CD14-positive monocyte (primary cell): ENCODE results near the gene CDH4. TPM values are rescaled to one million over a fixed set of nuclear protein-coding genes. Genes with fewer than 3 reads are reported as not detected.

Source experiments
- DNase-seq, 3 donors: peaks; one replicate each; pipeline ENCODE4 v3.0.0-alpha.2; 2011 to 2022
- H2AFZ ChIP-seq: 2 replicates; pipeline ENCODE4 v1.6.0; 2012; ENCODE audit warnings: mild to moderate bottlenecking, low read depth, low read length, inconsistent platforms; ENCODE audit not compliant: insufficient read depth, poor library complexity, severe bottlenecking
- H3K27ac ChIP-seq, 2 donors: 1 replicate in 1 of 2; 2 replicates in 1 of 2; pipeline ENCODE4 v1.5.1; 2012 to 2013; ENCODE audit warnings: low read length in 2 of 2, control low read depth in 1 of 2, inconsistent platforms in 1 of 2, low read depth in 1 of 2, mild to moderate bottlenecking in 1 of 2
- H3K27me3 ChIP-seq, 2 donors: one replicate each; pipeline versions ENCODE4 v1.6.0 to v1.6.1; 2011 to 2013; ENCODE audit warnings: low read length in 2 of 2; ENCODE audit not compliant: control insufficient read depth in 2 of 2, insufficient read depth in 2 of 2
- H3K36me3 ChIP-seq, 2 donors: replicated peaks in 1 of 2; 1 replicate in 1 of 2; 2 replicates in 1 of 2; pipeline versions ENCODE4 v1.5.1 to v1.6.1; 2012 to 2013; ENCODE audit warnings: low read length in 2 of 2, control low read depth in 1 of 2, inconsistent platforms in 1 of 2, mild to moderate bottlenecking in 1 of 2; ENCODE audit not compliant: insufficient read depth in 2 of 2, control insufficient read depth in 1 of 2
- H3K4me1 ChIP-seq, 2 donors: 1 replicate in 1 of 2; 2 replicates in 1 of 2; pipeline versions ENCODE4 v1.5.1 to v1.6.1; 2012 to 2013; ENCODE audit warnings: low read length in 2 of 2, control low read depth in 1 of 2, inconsistent platforms in 1 of 2, mild to moderate bottlenecking in 1 of 2, moderate library complexity in 1 of 2; ENCODE audit not compliant: insufficient read depth in 2 of 2, control insufficient read depth in 1 of 2
- H3K4me2 ChIP-seq: replicated peaks from 2 replicates; pipeline ENCODE3; 2012; ENCODE audit warnings: low read length, moderate library complexity, mild to moderate bottlenecking; ENCODE audit not compliant: poor library complexity, severe bottlenecking; ENCODE audit errors: extremely low read depth
- H3K4me3 ChIP-seq, 3 experiments: fragments of 200-600 bp in 1 of 3; sonication (generic) in 1 of 3; replicated peaks in 1 of 3; 1 replicate in 2 of 3; 2 replicates in 1 of 3; pipeline ENCODE4 v1.5.1; 2011 to 2013; ENCODE audit warnings: low read length in 3 of 3, mild to moderate bottlenecking in 3 of 3, control low read depth in 2 of 3, low read depth in 2 of 3, inconsistent platforms in 1 of 3, moderate library complexity in 1 of 3
- H3K79me2 ChIP-seq: 2 replicates; pipeline ENCODE4 v1.6.0; 2012; ENCODE audit warnings: mild to moderate bottlenecking, control low read depth, inconsistent platforms, low read length, moderate library complexity; ENCODE audit not compliant: insufficient read depth
- H3K9ac ChIP-seq: 2 replicates; pipeline ENCODE4 v1.6.0; 2017; ENCODE audit warnings: low read length, mild to moderate bottlenecking; ENCODE audit not compliant: insufficient read depth, poor library complexity, severe bottlenecking
- H3K9me3 ChIP-seq, 2 donors: replicated peaks in 1 of 2; 1 replicate in 1 of 2; 2 replicates in 1 of 2; pipeline versions ENCODE4 v1.5.1 to v1.6.1; 2012 to 2013; ENCODE audit warnings: low read length in 2 of 2, control low read depth in 1 of 2; ENCODE audit not compliant: control insufficient read depth in 1 of 2, insufficient read depth in 1 of 2
- H4K20me1 ChIP-seq: 2 replicates; pipeline ENCODE4 v1.6.0; 2012; ENCODE audit warnings: mild to moderate bottlenecking, low read length, control low read depth, moderate library complexity; ENCODE audit not compliant: insufficient read depth
- H3K27ac Mint-ChIP-seq, 7 donors: one replicate each; pipeline ENCODE4 v1.8.0; 2020; ENCODE audit warnings: mild to moderate bottlenecking in 7 of 7, mixed read lengths in 7 of 7, moderate library complexity in 6 of 7, inconsistent platforms in 2 of 7
- H3K27me3 Mint-ChIP-seq, 3 donors: one replicate each; pipeline ENCODE4 v1.8.0; 2021 to 2022; ENCODE audit warnings: low read depth in 3 of 3, mild to moderate bottlenecking in 3 of 3, mixed read lengths in 3 of 3, moderate library complexity in 3 of 3, inconsistent platforms in 1 of 3
- H3K36me3 Mint-ChIP-seq, 2 donors: one replicate each; pipeline ENCODE4 v1.8.0; 2020; ENCODE audit warnings: mixed read lengths in 2 of 2, inconsistent platforms in 1 of 2, mild to moderate bottlenecking in 1 of 2
- H3K4me1 Mint-ChIP-seq: one replicate; pipeline ENCODE4 v1.8.0; 2020; ENCODE audit warnings: mild to moderate bottlenecking, mixed read lengths
- H3K4me3 Mint-ChIP-seq, 2 donors: one replicate each; pipeline ENCODE4 v1.8.0; 2020; ENCODE audit warnings: mild to moderate bottlenecking in 2 of 2, mixed read lengths in 2 of 2, moderate library complexity in 1 of 2
- H3K9me3 Mint-ChIP-seq, 7 donors: one replicate each; pipeline ENCODE4 v1.8.0; 2020 to 2022; ENCODE audit warnings: mixed read lengths in 7 of 7, mild to moderate bottlenecking in 6 of 7, moderate library complexity in 6 of 7, inconsistent platforms in 2 of 7
- CTCF ChIP-seq: fragments of 200-600 bp; IDR thresholded peaks from one replicate; pipeline ENCODE4 v1.8.0; 2022; ENCODE audit warnings: antibody characterized with exemption, mild to moderate bottlenecking
- WGBS: methylation state at CpG from one replicate; pipeline ENCODE4 v1.1.5; 2013; ENCODE audit warnings: missing lambda C conversion rate; ENCODE audit not compliant: insufficient coverage; 5-methylcytosine and 5-hydroxymethylcytosine counted together
- intact Hi-C, 2 donors: fragments of 100-400 bp; cut with micrococcal nuclease; formaldehyde crosslinking; loops; one replicate each; pipeline versions ENCODE4 v1.15.0 to v1.15.1; 2023
- polyA plus RNA-seq, 3 donors: library from polyadenylated mRNA; depleted of rRNA in 1 of 3; unstranded in 2 of 3; stranded (reverse) in 1 of 3; fragments of 300-500 nt in 2 of 3; fragments of >200 nt in 1 of 3; fragmentation: Illumina TruSeq in 2 of 3; gene quantifications; 1 replicate in 2 of 3; 2 replicates in 1 of 3; pipeline ENCODE4 v1.2.3, GENCODE V29; 2012 to 2021

CDH4 gene
- polyA plus RNA-seq, 3 donors = not detected

- peaks cover 0 to 2% (median 2%) of the 10 kb centered on the region in 3 donors for H3K27me3 Mint-ChIP-seq
- no peak for DNase-seq
Measured at GRCh38 chr20:61538183-61538942, 286.3 kb downstream of the CDH4 start.

DNA sequence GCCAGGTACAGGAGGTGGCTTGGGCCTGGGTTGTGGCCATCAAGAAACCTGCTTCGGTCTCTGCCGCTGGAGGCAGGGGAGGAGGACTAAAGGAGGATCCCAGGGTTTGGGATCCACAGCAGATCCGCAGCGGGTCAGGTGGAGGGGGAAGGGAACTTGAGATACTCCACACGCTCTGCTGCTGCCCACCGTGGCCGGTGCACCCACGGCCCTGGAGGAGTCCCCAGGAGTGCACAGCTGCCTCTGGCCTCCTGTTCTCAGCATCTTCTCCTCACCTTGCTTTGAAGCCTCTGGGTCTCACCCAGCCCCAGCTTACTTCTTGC lies 286.8 kb downstream of the CDH4 start:
- Histone ChIP-seq H3K9me3 (peaks cover 15 to 95% of the 10 kb centered on the region in 2 donors), H2AFZ (no peak overlapping the region), H4K20me1 (no peaks in the 10 kb centered on the region), H3K4me2 (no peak overlapping the region), H3K27ac (no peak overlapping the region), H3K27me3 (no peaks in the 10 kb centered on the region), H3K4me1 (no peaks in the 10 kb centered on the region), H3K36me3 (no peaks in the 10 kb centered on the region), H3K4me3 (no peak overlapping the region), H3K9ac (no peak overlapping the region), H3K79me2 (no peaks in the 10 kb centered on the region)
- peaks cover 0 to 2% (median 2%) of the 10 kb centered on the region in 3 donors for H3K27me3 Mint-ChIP-seq
- WGBS = 82% methylated on average over 2 of the region's 8 CpGs
- TF ChIP-seq CTCF = no peak
- intact Hi-C loops = no loop called here
- peaks cover 0 to 59% (median 41%) of the 10 kb centered on the region in 7 donors for H3K9me3 Mint-ChIP-seq
- no peak overlapping the region for H3K27ac Mint-ChIP-seq
- H3K36me3 Mint-ChIP-seq = no peaks in the 10 kb centered on the region
- H3K4me3 Mint-ChIP-seq = no peak overlapping the region
- no peaks in the 10 kb centered on the region for H3K4me1 Mint-ChIP-seq
- DNase-seq = no peak

More at GRCh38 chr20:61538183-61538942, 286.3 kb downstream of the CDH4 start:
- Mint-ChIP-seq H3K36me3 (no peaks in the 10 kb centered on the region), H3K4me3 (no peak overlapping the region), H3K4me1 (no peaks in the 10 kb centered on the region), H3K27ac (no peak overlapping the region), H3K9me3 (peaks cover 0 to 58% (median 38%) of the 10 kb centered on the region in 7 donors)
- Histone ChIP-seq H3K9ac (no peak overlapping the region), H3K79me2 (no peaks in the 10 kb centered on the region), H3K4me3 (no peak overlapping the region), H3K36me3 (no peaks in the 10 kb centered on the region), H3K27ac (no peak overlapping the region), H3K9me3 (peaks cover 15 to 94% of the 10 kb centered on the region in 2 donors), H3K4me2 (no peak overlapping the region), H4K20me1 (no peaks in the 10 kb centered on the region), H2AFZ (no peak overlapping the region), H3K27me3 (no peaks in the 10 kb centered on the region), H3K4me1 (no peaks in the 10 kb centered on the region)
- TF ChIP-seq CTCF = no peak
- WGBS = 75% methylated on average over 7 of the region's 14 CpGs
- intact Hi-C loops = no loop called here
